ENCODE measurements around the gene ZNF644.

- no peak for TF ChIP-seq POLR2A (IDR thresholded peaks at IDR 0.05; ENCODE audit: low read length)
- TF ChIP-seq GATA1 (IDR thresholded peaks at IDR 0.05; ENCODE audit: low read depth, low read length): no peak
These were observed 3.8 kb downstream of the ZNF644 start for GRCh38 chr1:91018006-91018405.

Measured in erythroblast (primary cell).